HepG2 (cell line): ENCODE results near the gene ADARB2. TPM values are rescaled to one million over a fixed set of nuclear protein-coding genes. Genes with fewer than 3 reads are reported as not detected.

Source experiments
- ASH2L ChIP-seq: fragments of 300-600, 200-600 bp; sonication (generic); IDR thresholded peaks from 2 replicates; pipeline ENCODE4 v1.7.0; 2017; ENCODE audit warnings: low read depth, mild to moderate bottlenecking, moderate library complexity, mixed read lengths, low read length; ENCODE audit not compliant: insufficient read length
- CBX1 ChIP-seq: IDR thresholded peaks from one replicate; pipeline ENCODE4 v1.6.1; 2016; ENCODE audit warnings: antibody characterized with exemption, low read depth
- HMGA1 ChIP-seq: sonication (generic); formaldehyde crosslinking; conservative IDR thresholded peaks from 2 replicates; pipeline ENCODE4 v1.4.0; 2020; ENCODE audit warnings: missing genetic modification reagents
- NAIF1 ChIP-seq: sonication (generic); formaldehyde crosslinking; IDR thresholded peaks from 2 replicates; pipeline ENCODE4 v1.5.0; 2020; ENCODE audit warnings: mild to moderate bottlenecking, missing genetic modification reagents, borderline replicate concordance
- NCOA2 ChIP-seq: sonication (generic); formaldehyde crosslinking; IDR thresholded peaks from 2 replicates; pipeline ENCODE4 v1.8.0; 2022; ENCODE audit warnings: inconsistent platforms
- NFYB ChIP-seq: sonication (generic); formaldehyde crosslinking; IDR thresholded peaks from 2 replicates; pipeline ENCODE4 v1.4.0; 2020; ENCODE audit warnings: missing genetic modification reagents
- NFYC ChIP-seq: IDR thresholded peaks from 2 replicates; pipeline ENCODE4 v1.6.1; 2016; ENCODE audit warnings: missing genetic modification reagents, missing compliant biosample characterization
- NKX3-1 ChIP-seq: sonication (generic); formaldehyde crosslinking; IDR thresholded peaks from 2 replicates; pipeline ENCODE4 v1.5.0; 2020; ENCODE audit warnings: missing genetic modification reagents
- PREB ChIP-seq: sonication (generic); formaldehyde crosslinking; IDR thresholded peaks from 2 replicates; pipeline ENCODE4 v1.4.0; 2020; ENCODE audit warnings: missing genetic modification reagents
- RERE ChIP-seq: IDR thresholded peaks from 2 replicates; pipeline ENCODE4 v1.6.1; 2016; ENCODE audit warnings: low read depth, missing genetic modification reagents, missing compliant biosample characterization
- SP1 ChIP-seq, 2 experiments: fragments of 450-650 bp in 1 of 2; sonication (generic) in 1 of 2; formaldehyde crosslinking in 1 of 2; IDR thresholded peaks; 2 replicates each; pipeline versions ENCODE4 v1.4.0 to v1.6.1; 2016 to 2020; ENCODE audit warnings: missing genetic modification reagents in 1 of 2
- TFDP2 ChIP-seq: sonication (generic); formaldehyde crosslinking; IDR thresholded peaks from 2 replicates; pipeline ENCODE4 v1.4.0; 2020; ENCODE audit warnings: missing genetic modification reagents
- U2AF2 ChIP-seq: fragments of 200-400 bp; formaldehyde crosslinking; IDR thresholded peaks from 2 replicates; pipeline ENCODE4 v1.6.1; 2017; ENCODE audit warnings: low read depth, mild to moderate bottlenecking, low read length
- ZFP82 ChIP-seq: sonication (generic); formaldehyde crosslinking; IDR thresholded peaks from 2 replicates; pipeline ENCODE4 v1.5.1; 2020; ENCODE audit warnings: mild to moderate bottlenecking, missing genetic modification reagents, borderline replicate concordance
- ZNF274 ChIP-seq: sonication (generic); formaldehyde crosslinking; IDR thresholded peaks from 2 replicates; pipeline ENCODE4 v1.5.1; 2020; ENCODE audit warnings: mild to moderate bottlenecking, missing genetic modification reagents
- ZNF317 ChIP-seq: sonication (generic); formaldehyde crosslinking; IDR thresholded peaks from 2 replicates; pipeline ENCODE4 v1.5.0; 2020; ENCODE audit warnings: mild to moderate bottlenecking, missing genetic modification reagents
- ZNF367 ChIP-seq: sonication (generic); formaldehyde crosslinking; IDR thresholded peaks from 2 replicates; pipeline ENCODE4 v1.4.0; 2020; ENCODE audit warnings: missing genetic modification reagents, borderline replicate concordance
- ZNF737 ChIP-seq: sonication (generic); formaldehyde crosslinking; IDR thresholded peaks from 2 replicates; pipeline ENCODE4 v1.5.0; 2020; ENCODE audit warnings: missing genetic modification reagents, mild to moderate bottlenecking, borderline replicate concordance
- ZNF788 ChIP-seq: sonication (generic); formaldehyde crosslinking; IDR thresholded peaks from 2 replicates; pipeline ENCODE4 v1.5.0; 2020; ENCODE audit warnings: mild to moderate bottlenecking, missing genetic modification reagents, borderline replicate concordance
- ZNF790 ChIP-seq: sonication (generic); formaldehyde crosslinking; IDR thresholded peaks from 2 replicates; pipeline ENCODE4 v1.8.0; 2022; ENCODE audit warnings: missing genetic modification reagents, mild to moderate bottlenecking, borderline replicate concordance
- polyA plus RNA-seq, 8 experiments: library from polyadenylated mRNA; depleted of rRNA in 3 of 8; stranded (reverse) in 7 of 8; unstranded in 1 of 8; fragments of >200 nt; fragmentation: Illumina TruSeq in 4 of 8; extraction: Trizol in 4 of 8; gene quantifications; 2 replicates each; pipeline versions ENCODE4 v1.2.1 to v1.2.3, GENCODE V29; 2011 to 2016; ENCODE audit warnings: low read depth in 4 of 8, missing spikeins in 1 of 8, mixed read lengths in 1 of 8; ENCODE audit not compliant: insufficient read depth in 1 of 8
- total RNA-seq, 5 experiments: library from RNA; depleted of rRNA; stranded (reverse); fragments of >200 nt; fragmentation: Illumina TruSeq; extraction: Trizol; gene quantifications; 2 replicates each; pipeline ENCODE4 v1.2.3, GENCODE V29; 2016; ENCODE audit warnings: low read depth in 1 of 5
- TF ChIP-seq, protein P1 (sequence below): IDR thresholded peaks from 2 replicates; pipeline ENCODE4 v1.6.1; 2016; ENCODE audit warnings: low read depth
- TF ChIP-seq, protein P2 (sequence below): sonication (generic); formaldehyde crosslinking; IDR thresholded peaks from 2 replicates; pipeline ENCODE4 v1.8.1; 2023; ENCODE audit warnings: mild to moderate bottlenecking, missing genetic modification reagents

ADARB2 gene
- total and polyA plus RNA-seq, 2 of the 13 experiments (the other 11 are each of a cell fraction or from before 2014, with no cell fraction given), result not detected

GRCh38 chr10:1369665-1370064 is 367.7 kb downstream of the ADARB2 start (continued):
- TF ChIP-seq, protein P1, sequence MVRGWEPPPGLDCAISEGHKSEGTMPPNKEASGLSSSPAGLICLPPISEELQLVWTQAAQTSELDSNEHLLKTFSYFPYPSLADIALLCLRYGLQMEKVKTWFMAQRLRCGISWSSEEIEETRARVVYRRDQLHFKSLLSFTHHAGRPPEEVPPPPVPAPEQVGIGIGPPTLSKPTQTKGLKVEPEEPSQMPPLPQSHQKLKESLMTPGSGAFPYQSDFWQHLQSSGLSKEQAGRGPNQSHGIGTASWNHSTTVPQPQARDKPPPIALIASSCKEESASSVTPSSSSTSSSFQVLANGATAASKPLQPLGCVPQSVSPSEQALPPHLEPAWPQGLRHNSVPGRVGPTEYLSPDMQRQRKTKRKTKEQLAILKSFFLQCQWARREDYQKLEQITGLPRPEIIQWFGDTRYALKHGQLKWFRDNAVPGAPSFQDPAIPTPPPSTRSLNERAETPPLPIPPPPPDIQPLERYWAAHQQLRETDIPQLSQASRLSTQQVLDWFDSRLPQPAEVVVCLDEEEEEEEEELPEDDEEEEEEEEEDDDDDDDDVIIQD, result peak; percentile 54; the same call in 1 of the 2 replicates
- TF ChIP-seq ZNF737, result no peak
- no peak for TF ChIP-seq ZNF790 (CRISPR knock-in tag)
- 0 out of 2 replicates have a peak, but pooled peaks have one; percentile 44 for TF ChIP-seq NFYB (CRISPR knock-in tag)
- TF ChIP-seq SP1 (IDR thresholded peaks at IDR 0.05), result no peak
- no peak for TF ChIP-seq SP1 (CRISPR knock-in tag; IDR thresholded peaks at IDR 0.05)
- TF ChIP-seq ZNF317 (CRISPR knock-in tag), result no peak
- TF ChIP-seq TFDP2 (CRISPR knock-in tag), result no peak
- TF ChIP-seq HMGA1, result no peak
- TF ChIP-seq ZNF367 (CRISPR knock-in tag), result no peak
- TF ChIP-seq NAIF1, result no peak
- TF ChIP-seq ASH2L, result no peak
- no peak for TF ChIP-seq NCOA2
- TF ChIP-seq RERE (CRISPR knock-in tag), result no peak
- TF ChIP-seq ZFP82, result no peak
- TF ChIP-seq, protein P2, sequence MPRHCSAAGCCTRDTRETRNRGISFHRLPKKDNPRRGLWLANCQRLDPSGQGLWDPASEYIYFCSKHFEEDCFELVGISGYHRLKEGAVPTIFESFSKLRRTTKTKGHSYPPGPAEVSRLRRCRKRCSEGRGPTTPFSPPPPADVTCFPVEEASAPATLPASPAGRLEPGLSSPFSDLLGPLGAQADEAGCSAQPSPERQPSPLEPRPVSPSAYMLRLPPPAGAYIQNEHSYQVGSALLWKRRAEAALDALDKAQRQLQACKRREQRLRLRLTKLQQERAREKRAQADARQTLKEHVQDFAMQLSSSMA (CRISPR knock-in tag), result no peak
- TF ChIP-seq CBX1, result no peak
- TF ChIP-seq PREB (CRISPR knock-in tag), result no peak
- no peak for TF ChIP-seq ZNF274 (CRISPR knock-in tag)
- TF ChIP-seq NFYC (CRISPR knock-in tag), result 0 out of 2 replicates have a peak, but pooled peaks have one; percentile 9
- no peak for TF ChIP-seq U2AF2
- no peak for TF ChIP-seq ZNF788
- no peak for TF ChIP-seq NKX3-1 (CRISPR knock-in tag)
